CD4-positive, alpha-beta T cell treated with Interleukin-4 for 4 hours (primary cell): ENCODE results near the gene QSOX2.

Experiments used
- DNase-seq: peaks from one replicate; pipeline ENCODE4 v3.0.0-alpha.2; 2020

The QSOX2 gene

DNA sequence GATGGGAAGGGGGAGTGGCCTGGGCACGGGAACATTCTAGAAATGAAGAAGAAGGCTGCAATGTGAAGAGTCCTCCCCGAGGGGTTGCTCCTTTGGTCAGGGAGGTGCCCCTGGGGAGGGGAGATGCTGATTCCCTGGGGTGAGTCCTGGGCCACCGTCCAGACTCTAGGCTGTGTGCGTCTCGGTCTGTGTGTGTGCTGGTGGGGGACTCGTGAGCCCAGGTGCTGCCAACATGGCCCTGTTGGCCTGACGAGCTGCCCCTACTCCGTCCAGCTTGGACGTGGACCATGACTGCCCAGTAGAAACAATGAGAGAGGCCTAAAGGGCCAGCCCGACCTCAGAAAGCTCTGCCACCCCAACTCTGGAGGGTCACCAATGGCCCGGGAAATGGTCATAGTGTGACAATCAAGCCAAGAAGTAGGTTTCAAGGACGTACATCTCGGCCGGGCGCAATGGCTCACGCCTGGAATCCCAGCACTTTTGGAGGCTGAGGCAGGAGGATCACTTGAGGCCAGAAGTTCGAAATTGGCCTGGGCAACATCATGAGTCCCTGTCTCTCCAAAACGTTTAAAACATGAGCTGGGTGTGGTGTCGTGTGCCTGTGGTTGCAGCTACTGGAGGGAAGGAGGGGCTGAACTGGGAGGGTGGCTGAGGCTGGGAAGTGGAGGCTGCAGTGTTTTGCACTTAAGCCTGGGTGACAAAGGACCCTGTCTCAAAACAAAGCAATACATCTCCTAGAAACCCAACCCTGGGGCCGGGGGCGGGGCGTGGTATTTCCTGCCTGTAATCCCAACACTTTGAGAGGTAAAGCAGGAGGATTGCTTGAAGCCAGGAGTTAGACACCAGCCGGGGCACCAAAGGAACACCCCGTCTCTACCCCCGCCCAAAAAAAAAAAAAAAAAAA is 57.7 kb downstream of the QSOX2 start:
- no peak for DNase-seq

DNA sequence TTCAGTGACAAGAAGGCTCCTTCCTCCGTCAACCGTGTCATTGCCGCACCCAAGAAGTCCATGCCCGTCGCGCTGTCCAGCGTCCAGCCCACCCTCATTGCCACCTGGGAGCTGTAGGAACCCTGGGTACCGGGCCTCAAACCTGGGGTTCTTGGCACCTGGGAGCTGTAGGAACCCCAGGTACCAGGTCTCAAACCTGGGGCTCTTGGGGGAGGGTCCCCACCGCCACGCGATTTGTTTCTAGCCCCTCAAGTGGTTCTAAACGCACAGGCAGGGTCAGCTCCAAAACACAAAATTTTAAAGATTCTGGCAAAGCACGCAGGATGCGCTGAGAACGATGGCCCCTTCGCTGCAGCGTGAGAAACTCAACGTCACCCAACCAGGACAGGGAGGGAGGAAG is 58.4 kb downstream of the QSOX2 start:
- no peak for DNase-seq

DNA sequence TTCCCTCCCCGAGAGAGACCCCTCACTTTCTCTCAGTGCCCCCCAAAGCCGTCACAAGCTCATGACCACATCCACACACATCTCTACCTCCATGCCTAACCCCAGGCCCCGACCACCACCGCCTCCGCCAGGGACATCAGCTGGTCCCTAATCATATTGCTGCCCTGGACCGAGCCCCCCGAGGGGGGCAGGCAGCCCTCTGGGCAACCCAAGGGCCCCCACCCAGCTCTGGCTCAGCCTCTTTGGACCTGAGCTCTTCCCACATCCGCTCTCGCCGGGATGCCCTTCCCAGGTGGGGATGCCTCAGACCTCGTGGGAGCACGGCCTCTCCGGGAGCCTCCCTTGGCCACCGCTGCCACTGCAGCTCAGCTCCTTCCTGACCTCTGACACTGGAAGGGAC is 59.2 kb downstream of the QSOX2 start:
- DNase-seq, result no peak

DNA sequence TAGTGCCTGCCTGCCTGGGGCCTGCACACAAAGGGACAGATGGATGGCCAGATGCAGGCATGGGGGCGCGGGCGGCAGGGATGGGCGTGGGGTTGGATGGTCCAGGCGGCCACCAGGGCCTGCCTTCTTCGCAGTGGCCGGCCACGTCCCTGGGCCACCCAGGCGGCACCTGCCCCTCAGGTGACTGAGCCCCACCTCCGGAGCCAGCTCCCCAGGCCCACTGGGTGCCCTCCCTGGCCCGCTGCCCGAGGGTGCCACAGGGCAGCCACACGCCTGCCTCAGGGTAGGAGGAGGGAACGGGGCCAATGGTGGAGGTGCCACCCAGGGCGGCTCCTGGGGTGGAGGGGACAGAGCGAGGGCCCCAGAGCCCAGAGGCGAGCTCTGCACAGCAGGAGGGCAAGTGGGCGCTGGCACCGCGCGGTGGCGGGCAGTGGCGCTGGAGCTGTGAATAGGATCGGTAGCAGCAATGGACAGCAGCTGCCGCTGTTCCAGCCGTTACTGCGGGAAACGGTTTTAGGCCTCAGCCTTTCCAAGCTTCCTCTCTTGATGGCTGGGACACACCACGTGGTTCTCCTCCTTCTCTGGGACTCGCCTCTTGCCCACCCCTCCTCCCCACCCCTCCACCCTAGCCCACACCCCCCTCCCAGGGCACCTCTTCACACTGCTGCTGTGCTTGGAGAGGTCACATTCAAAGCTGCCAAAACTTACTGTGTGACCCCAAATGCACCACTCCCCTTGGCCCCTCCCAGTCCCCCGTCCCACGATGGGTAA is 59.8 kb downstream of the QSOX2 start:
- no peak for DNase-seq

DNA sequence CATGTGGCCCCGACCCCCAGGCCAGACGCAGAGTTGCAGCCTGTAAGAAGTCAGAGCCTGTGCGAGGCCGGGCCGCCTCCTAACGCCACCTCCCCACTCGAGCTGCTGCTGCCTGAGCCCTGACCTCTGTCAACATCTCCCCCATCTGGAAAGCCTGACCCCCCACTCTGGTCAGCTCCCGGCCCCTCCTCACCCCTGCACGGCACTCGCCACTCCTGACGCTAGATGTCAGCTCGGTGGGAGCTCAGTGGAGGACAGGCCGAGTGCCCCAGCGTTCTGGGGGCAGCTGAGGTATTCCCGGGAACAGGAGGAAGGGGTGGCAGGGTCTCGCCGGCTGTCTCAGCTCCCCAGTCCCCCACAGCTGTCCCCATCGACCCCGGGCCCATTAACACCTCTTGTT is 60.5 kb downstream of the QSOX2 start:
- no peak for DNase-seq

DNA sequence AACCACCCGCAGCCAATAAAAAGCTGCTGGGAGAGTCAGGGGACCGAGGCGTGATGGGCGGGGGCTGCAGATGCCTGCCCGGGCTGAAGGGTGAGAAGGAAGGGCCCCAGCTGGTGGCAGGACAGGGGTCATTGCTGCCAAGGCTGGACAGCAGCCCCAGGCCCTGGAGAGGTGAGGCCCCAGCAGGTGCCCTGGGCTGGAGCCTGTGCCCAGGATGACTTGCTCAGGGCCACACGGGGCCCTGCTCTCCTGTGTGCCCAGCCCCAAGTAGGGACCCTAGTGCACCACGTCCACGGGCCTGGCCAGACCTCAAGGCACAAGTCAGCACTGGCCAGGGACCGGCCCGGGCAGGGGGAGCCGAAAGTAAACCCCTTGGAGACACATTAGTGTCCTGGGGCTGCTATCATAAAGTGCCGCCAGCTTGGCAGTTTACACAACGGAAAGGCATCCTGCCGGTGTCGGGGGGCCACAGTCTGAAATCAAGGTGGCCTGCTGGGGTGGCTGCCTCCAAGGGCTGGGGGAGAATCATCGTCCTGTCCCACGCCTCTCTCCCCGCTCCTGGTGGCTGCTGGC is 62.7 kb downstream of the QSOX2 start:
- DNase-seq, result no peak

DNA sequence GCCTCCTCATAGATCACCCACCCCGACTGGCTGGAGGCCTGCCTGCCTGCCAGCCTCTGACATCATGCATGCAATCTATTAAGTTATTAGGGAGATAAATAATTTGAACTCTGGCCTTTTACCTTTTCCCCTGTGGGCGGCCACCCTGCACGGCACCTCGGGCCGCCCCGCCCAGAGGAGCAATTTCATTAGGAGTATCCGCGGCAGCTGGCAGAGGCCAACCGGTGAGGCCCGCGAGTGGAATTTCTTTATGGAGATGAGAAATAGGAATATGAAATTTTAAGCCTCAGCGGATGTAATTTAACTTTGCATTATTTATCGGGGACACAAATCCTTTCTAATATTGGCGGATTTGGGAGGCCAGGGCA is 63.2 kb downstream of the QSOX2 start:
- DNase-seq, result no peak

DNA sequence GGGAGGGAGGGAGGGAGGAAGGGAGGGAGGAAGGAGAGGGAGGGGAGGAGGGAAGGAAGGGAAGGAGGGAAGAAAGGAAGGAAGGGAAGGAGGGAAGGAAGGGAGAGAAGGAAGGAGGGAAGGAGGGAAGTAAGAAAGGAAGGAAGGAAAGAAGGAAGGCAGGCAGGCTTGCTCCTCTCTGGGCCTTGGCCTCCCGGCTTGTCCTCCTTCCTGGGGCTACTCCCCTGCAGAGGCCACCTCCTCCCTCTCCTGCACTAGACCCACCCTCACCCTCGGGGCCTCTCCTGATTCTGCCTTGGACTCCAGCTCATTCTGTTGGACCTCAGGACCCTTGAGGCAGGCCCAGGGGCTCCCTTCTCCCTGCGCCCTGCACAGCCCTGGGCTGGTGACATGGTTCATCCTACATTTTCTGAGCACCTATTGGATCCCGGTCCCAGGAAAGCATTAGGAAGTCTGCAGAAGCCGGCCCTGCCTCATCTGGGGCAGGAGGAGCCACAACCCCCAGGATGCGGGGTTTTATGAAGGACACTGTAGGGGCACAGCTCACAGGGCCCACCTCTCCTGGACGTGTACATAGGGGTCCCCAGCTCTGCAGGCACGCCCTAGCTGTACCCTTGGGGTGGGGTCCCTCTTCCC is 63.7 kb downstream of the QSOX2 start:
- DNase-seq, result no peak

DNA sequence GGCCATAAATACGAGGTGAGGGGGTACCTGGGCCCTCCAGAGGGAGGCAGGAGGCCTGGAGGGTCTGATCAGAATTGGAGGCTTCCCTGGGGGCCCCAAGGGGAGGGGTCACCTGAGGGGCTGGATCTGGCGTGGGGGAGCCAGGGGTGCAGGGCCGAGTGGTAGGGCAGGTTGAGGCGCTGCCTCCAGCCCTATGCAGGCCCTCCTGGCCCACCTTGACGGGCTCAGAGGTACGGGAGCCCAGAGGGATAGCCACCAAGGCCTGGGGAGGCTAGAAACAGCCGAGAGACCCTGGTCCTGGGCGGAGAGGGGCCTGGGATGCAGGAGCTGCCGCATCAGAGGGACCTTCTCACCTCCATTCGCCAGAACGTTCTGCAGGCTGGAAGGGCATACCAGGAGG is 65.0 kb downstream of the QSOX2 start:
- DNase-seq, result no peak

DNA sequence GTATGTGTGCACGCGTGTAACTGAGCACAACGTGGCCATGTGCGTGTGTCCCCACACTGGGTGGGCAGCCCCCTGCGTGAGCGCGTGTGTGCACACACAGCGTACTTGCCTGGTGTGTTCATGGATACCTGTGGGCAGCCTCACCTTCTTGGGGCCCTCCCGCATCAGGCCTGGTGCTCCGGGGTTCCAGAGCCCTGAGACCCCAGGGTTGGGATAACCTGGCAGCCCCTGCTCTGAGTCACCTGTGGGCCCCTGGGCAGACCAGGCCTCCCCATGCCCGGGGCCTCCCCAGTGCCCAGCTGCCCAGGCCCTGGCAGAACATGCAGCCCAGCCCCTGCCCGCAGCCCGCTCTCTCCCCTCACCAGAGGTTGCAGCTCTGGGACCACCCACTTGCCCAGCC is 65.9 kb downstream of the QSOX2 start:
- DNase-seq, result no peak

DNA sequence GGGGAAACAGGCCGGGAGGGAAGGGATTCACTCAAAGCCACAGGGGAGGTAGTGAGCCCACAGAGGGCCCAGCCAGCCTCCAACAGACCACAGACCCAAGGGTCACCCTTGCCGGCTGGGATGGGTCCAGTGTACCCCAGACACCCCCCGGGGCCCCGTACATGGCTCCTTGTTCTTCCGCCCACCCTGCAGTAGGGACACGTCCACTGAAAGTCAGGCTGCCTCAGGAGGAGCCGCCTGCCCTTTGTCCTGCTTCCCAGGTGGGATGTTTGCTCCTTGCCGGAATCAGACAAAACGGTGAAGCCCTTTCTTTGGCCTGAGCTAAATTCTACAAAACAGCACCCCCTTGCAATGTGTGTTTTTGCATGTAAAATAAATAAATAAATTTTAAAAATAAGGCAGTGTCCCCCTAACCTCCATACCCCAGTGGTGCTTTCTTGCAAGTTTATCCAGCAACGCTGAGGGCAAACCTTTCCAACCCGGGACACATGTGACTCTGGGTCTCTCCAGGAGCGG is 66.5 kb downstream of the QSOX2 start:
- no peak for DNase-seq

DNA sequence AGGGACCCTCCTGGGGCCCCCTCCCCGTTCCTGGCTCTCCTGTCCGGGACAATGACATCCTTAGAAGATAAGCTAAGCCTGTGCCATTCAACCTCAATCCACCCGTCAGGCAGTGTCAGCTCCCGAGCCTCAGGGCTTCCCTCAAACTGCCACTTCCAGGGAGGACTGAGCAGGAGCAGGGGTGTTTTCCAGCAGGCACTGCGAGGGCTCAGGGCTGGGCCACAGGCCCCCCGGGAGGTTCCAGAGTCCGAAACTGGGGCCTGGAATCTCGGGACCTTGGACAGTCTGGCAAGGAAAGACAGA is 66.9 kb downstream of the QSOX2 start:
- DNase-seq, result no peak

DNA sequence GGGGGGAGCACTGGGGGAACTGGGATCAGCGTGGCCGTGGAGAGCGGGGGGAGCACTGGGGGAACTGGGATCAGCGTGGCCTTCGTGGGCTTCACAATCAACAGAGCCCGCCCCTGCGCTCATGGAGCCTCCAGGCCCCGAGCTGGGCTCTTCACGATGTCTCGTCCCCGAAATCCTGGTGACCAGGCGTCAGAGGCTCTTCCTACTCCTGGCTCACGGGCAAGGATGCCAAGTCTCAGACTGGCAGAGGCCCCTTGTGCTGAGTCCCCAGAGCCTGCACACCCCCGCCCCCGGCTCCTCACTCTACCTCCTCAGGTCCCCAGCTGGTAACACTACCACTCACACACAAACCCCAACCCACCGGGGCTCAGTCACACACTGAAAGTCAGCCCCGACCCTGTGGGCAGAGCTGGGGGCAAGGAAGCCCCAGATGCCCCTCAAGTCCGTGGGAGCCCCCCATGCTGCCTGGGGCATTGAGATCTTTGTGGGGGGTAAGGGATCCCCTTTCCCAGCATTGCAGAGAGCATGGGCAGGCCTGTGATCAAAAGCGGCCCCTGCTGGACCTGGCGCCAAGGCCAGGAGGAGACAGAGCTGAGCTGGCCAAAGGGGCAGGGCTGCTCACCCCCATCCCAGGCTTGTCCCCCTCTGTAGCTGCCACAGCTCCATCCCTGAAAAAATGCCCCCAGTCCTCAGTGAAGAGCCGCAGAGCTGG is 67.4 kb downstream of the QSOX2 start:
- DNase-seq, result no peak

DNA sequence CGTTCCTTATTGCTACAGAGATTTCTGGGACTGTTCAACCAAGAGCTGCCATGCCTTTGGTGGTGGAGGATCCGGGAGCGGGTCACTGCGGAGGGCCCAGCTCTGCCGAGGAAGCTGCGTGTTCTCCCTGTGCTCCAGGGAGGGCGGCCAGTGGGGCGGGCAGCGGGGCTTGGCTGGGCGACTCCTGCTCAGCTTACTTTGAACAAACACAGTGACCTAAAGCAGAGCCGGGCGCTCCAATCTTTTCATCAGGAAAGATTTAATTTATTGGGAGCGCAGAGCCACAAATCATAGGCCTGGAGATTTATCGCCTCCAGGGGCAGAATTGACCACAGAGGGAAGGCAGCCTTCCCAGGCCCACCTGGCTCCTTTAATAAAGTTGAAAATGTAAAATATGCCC is 68.4 kb downstream of the QSOX2 start:
- no peak for DNase-seq

DNA sequence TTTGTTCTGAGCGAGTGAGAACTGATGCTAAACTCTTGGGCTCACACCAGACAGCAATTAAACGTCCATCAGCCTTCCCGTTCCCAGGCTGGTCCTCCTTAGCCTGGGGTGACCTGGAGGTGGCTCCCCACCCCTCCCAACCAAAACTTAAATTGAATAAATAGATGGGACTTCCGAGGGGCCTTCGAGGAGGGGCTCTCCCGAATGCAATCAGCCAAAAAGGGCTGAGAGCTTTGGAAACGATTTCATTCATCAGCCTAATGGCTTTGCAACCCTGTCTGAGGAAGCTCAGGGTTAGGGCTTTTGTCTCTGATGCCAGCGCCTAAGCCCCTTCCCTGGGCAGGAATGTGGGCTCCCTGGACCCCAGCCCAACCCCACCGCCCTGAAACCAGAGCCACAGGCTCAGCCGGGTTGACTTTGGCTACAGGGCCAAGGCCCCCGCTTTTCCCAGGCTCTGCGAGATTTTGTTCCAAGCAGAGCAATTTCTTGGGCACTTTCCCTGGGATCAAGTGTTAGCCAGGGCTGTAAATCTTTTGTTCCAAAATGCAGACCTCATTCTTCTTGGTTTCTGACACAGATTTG is 69.9 kb downstream of the QSOX2 start:
- DNase-seq, result no peak

DNA sequence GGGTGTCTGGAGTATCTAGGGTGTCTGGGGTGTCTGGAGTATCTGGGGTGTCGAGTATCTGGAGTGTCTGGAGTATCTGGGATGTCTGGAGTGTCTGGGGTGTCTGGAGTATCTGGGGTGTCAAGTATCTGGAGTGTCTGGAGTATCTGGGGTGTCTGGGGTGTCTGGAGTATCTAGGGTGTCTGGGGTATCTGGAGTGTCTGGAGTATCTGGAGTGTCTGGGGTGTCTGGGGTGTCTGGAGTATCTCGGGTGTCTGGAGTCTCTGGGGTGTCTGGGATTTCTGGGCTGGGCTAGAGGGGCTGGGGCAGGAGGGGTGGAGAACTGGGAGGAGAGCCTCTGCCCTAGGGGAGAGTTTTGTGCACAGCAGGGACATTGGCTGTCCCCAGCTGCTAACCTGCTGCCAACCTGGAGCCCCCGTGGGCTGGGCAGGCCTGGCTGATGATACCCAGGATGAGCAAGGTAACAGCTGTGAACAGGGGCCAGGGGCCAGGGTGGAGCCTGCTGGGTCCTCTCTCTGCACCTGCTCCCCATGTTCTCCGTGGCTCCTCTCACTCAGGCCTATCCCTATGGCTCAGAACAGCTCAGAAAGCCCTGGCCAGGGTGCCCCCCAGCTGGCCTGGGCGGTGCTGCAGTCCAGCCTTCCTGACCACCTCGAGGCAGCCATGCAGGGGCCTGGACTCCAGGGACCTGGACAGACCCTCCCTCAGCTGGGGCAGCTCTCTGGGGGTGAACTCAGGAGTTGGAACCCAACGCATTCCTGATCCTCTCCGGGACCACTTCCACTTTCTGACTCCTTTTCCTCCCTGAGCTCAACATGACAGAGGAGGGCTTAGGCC is 70.6 kb downstream of the QSOX2 start:
- DNase-seq, result no peak

DNA sequence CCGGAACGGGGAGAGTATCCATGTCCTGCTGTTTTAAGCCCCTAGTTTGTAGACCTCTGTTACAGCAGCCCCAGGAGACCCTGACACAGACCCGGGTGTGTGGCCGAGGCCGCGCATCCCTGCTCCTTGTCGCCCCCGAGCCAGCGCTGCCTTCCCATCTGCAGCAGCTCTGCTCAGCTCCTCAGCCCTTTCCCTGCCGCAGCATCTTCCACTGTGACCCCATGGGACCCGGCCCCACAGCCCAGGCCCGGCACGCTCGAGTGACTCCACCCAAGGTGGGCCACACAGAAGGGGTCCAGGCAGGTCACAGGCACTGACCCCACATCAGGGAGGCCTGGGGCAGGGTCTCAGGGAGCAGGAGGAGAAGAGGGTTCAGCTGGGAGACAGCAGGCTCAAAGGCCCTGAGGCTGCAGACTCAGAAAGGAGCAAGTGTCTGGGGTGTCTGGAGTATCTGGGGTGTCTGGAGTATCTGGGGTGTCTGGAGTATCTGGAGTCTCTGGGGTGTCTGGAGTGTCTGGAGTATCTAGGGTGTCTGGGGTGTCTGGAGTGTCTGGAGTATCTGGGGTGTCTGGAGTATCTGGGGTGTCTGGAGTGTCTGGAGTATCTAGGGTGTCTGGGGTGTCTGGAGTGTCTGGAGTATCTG is 71.8 kb downstream of the QSOX2 start:
- no peak for DNase-seq

DNA sequence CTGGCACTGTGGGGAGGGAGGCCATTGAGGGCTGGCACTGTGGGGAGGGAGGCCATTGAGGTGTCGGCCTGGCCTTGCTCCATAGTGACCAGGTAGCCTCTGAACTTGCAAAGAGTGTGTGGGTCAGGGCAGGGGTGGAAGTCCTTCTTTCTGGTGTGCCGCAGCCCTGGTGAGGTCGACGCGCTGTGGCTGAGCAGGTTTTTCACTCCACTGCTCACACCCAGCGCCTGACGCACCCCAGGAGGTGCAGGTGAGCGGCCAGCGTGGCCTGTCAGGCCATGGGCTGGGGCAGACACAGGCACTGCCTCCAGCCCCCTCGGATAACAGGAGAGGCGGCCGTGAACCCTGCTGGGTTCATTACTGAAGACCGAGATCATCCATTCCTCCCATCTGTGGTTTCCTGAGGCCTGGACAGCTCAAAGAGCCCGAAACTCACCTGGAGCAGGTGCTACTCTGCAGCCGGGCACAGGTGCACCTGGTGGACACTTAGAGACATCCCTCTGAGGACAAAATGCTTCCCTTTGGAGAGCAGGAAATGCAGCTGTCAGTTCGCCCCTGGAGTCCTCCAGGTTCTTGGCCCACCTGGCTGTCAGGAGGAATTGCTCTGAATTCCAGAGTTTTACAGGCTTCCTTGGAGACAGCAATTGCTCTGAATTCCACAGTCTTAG is 73.1 kb downstream of the QSOX2 start:
- no peak for DNase-seq

DNA sequence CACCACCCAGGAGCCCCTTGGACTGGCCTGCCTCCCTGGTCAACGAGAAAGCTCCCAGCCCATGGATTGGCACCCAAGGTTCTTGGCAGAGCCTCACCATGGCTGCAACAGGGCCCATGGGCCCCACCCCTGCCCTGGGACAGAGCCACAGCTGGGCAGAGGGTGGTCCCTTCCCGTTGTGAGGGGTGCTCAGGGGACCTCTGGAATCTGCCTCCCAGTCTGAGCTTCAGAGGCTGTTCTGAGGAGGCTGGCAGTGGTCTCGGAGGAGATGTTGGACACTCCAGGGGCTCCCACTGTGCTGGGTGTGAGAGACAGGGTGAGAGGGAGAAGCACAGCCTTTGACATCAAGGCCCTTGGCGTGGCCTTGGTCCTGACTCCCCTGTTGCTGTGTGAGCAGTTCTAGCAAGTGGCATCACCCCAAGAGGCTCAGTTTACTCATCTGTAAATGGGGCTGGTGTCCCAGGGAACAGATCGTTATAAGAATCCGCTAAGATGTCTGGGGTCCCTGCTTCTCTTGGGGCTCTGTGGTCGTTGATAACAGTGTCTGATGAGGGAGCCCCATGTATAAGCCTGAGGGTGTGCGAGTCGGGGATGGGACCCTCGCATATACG is 73.7 kb downstream of the QSOX2 start:
- DNase-seq, result no peak
